PC-3 (cell line): ENCODE data around the gene PLK4. TPM values are rescaled to one million over a fixed set of nuclear protein-coding genes. Genes with fewer than 3 reads are reported as not detected.

ENCODE experiments used
- ATAC-seq: fragments of 200-7000 bp; cut with Tn5 transposase; 2 replicates; pipeline ENCODE4 v1.9.1; 2020; ENCODE audit warnings: mild to moderate bottlenecking, moderate library complexity
- Bru-seq: library from RNA; stranded (reverse); fragments of 400-500 nt; gene quantifications from one replicate; lab custom pipeline; 2021; lab: Mats Ljungman, UMichigan
- BruChase-seq, 2 experiments: library from RNA; stranded (reverse); fragments of 400-500 nt; gene quantifications; one replicate each; lab custom pipeline; 2021; lab: Mats Ljungman, UMichigan
- BruUV-seq: library from RNA; stranded (reverse); fragments of 400-500 nt; replicated peaks from 2 replicates; lab custom pipeline; 2021; lab: Mats Ljungman, UMichigan
- CTCF ChIA-PET: fragments of 300-600 bp; sonication (Branson Sonifier 250); formaldehyde crosslinking; loops from one replicate; lab custom pipeline; 2022; ENCODE audit warnings: antibody characterized with exemption; lab: Charles Lee
- POLR2A ChIA-PET: fragments of 300-600 bp; sonication (Branson Sonifier 250); formaldehyde crosslinking; loops from one replicate; lab custom pipeline; 2022; ENCODE audit warnings: antibody characterized with exemption; ENCODE audit not compliant: unreplicated experiment; lab: Charles Lee
- DNase-seq: peaks from one replicate; pipeline ENCODE4 v3.0.0-alpha.2; 2015
- H2AFZ ChIP-seq: fragments of 300-600 bp; sonication (generic); 2 replicates; pipeline ENCODE4 v1.6.0; 2016; ENCODE audit warnings: antibody characterized with exemption, low read length
- H3F3A ChIP-seq: fragments of 300-600 bp; sonication (generic); one replicate; pipeline ENCODE4 v1.6.0; 2017; ENCODE audit warnings: antibody characterized with exemption, low read length, control low read depth, mild to moderate bottlenecking; ENCODE audit not compliant: unreplicated experiment
- H3K27ac ChIP-seq: fragments of 300-600 bp; sonication (generic); 2 replicates; pipeline ENCODE4 v1.5.1; 2016; ENCODE audit warnings: mild to moderate bottlenecking, low read length
- H3K27me3 ChIP-seq: fragments of 300-600 bp; sonication (generic); 2 replicates; pipeline ENCODE4 v1.6.1; 2016; ENCODE audit warnings: low read length, mixed read lengths
- H3K36me3 ChIP-seq: fragments of 300-600 bp; sonication (generic); 2 replicates; pipeline ENCODE4 v1.6.1; 2016; ENCODE audit warnings: low read depth, mixed run types, low read length, mixed read lengths
- H3K4me1 ChIP-seq: fragments of 300-600 bp; sonication (generic); 2 replicates; pipeline ENCODE4 v1.5.1; 2016; ENCODE audit warnings: low read length; ENCODE audit not compliant: insufficient read depth
- H3K4me2 ChIP-seq: fragments of 300-600 bp; sonication (generic); 2 replicates; pipeline ENCODE4 v1.6.0; 2016; ENCODE audit warnings: low read length
- H3K4me3 ChIP-seq: fragments of 300-600 bp; sonication (generic); 2 replicates; pipeline ENCODE4 v1.5.1; 2016; ENCODE audit warnings: mild to moderate bottlenecking, low read length, mixed read lengths
- H3K79me2 ChIP-seq: fragments of 300-600 bp; sonication (generic); 2 replicates; pipeline ENCODE4 v1.6.1; 2017; ENCODE audit warnings: low read length, mixed read lengths
- H3K9ac ChIP-seq: fragments of 300-600 bp; sonication (generic); 2 replicates; pipeline ENCODE4 v1.6.0; 2016; ENCODE audit warnings: mild to moderate bottlenecking, low read length
- H3K9me2 ChIP-seq: fragments of 300-600 bp; sonication (generic); replicated peaks from 2 replicates; pipeline ENCODE4 v1.6.1; 2016; ENCODE audit warnings: mixed run types, low read length, mixed read lengths
- H3K9me3 ChIP-seq: fragments of 300-600 bp; sonication (generic); 2 replicates; pipeline ENCODE4 v1.6.1; 2016; ENCODE audit warnings: low read length, mixed read lengths
- H4K20me1 ChIP-seq: fragments of 300-600 bp; sonication (generic); 2 replicates; pipeline ENCODE4 v1.6.1; 2016; ENCODE audit warnings: low read length, mixed read lengths
- CTCF ChIP-seq: fragments of 300-600 bp; sonication (generic); conservative IDR thresholded peaks from 2 replicates; pipeline ENCODE4 v1.5.1; 2017; ENCODE audit warnings: antibody characterized with exemption, low read depth, mild to moderate bottlenecking, low read length
- EZH2 ChIP-seq: fragments of 300-600 bp; sonication (generic); IDR thresholded peaks from one replicate; pipeline ENCODE4 v1.6.1; 2017; ENCODE audit warnings: antibody characterized with exemption, mild to moderate bottlenecking, low read length; ENCODE audit not compliant: unreplicated experiment
- EZH2phosphoT487 ChIP-seq: fragments of 300-600 bp; sonication (generic); IDR thresholded peaks from 2 replicates; pipeline ENCODE4 v1.6.1; 2018; ENCODE audit warnings: mild to moderate bottlenecking, antibody characterized with exemption, low read length, borderline replicate concordance
- intact Hi-C: fragments of 100-400 bp; cut with micrococcal nuclease; formaldehyde crosslinking; loops from 2 replicates; pipeline ENCODE4 v1.9.0; 2023
- long read RNA-seq: library from polyadenylated mRNA; unstranded; transcript quantifications from one replicate; pipeline ENCODE4 v2.0.0, GENCODE V29; 2021; ENCODE audit not compliant: unreplicated experiment
- total RNA-seq: library from RNA; depleted of rRNA; stranded (reverse); fragments of >200 nt; gene quantifications from 2 replicates; pipeline ENCODE4 v1.2.3, GENCODE V29; 2014; rRNA removed

Gene PLK4
- total RNA-seq (42.5 and 54.5 TPM in 2 replicates), Bru-seq, nascent RNA (percentile 70 among the genes with signal in this experiment), BruChase-seq, experiment 1, labeled RNA remaining after a 6-hour chase (percentile 78 among the genes with signal in this experiment), BruChase-seq, experiment 2, labeled RNA remaining after a 2-hour chase (percentile 53 among the genes with signal in this experiment)
- long read RNA-seq, partial matches to known transcripts, result 2 of 4 reads
- long read RNA-seq, other reads (novel, unspliced or antisense), result 1 of 4 reads

GRCh38 chr4:127880763-127881562 lies at the start of gene PLK4:
Gene PLK4 (plus strand): TSS chr4:127880893. CDS start chr4:127881135, 242 bp downstream.
- Histone ChIP-seq H3K4me1 (peaks cover 28% of the 10 kb centered on the region; the same call in 1 of the 2 replicates), H2AFZ (peak within 1 kb of the TSS; percentile 94), H3F3A (no peaks in the 10 kb centered on the region), H3K9me3 (no peaks in the 10 kb centered on the region), H3K4me2 (peak within 1 kb of the TSS; percentile 91), H3K9ac (peak within 1 kb of the TSS; percentile 96), H3K36me3 (peaks cover 17% of the 10 kb centered on the region), H4K20me1 (0 out of 2 replicates have a peak, but pooled peaks cover 6% of the 10 kb centered on the region), H3K27me3 (no peaks in the 10 kb centered on the region), H3K4me3 (peak within 1 kb of the TSS; percentile 90), H3K79me2 (peaks cover 49% of the 10 kb centered on the region), H3K27ac (peak within 1 kb of the TSS; percentile 80), H3K9me2 (no peaks in the 10 kb centered on the region)
- ChIA-PET POLR2A (interaction anchor here (0.6 kb wide), 2 partner anchors 61 to 86 kb away, joined by 3 to 6 read pairs; no protein-coding TSS in a partner anchor), CTCF (interaction anchor here (1.2 kb wide), 1 partner anchor 84 kb away, joined by 3 read pairs; the partner anchor contains the start of genes ABHD18 and MFSD8)
- TSS peak; percentile 40 for BruUV-seq
- peak; percentile 91 for DNase-seq
- TF ChIP-seq EZH2phosphoT487 (no peak), CTCF (no peak), EZH2 (no peak)
- intact Hi-C loops, result loop anchor here (1.0 to 5.0 kb wide), 4 partner anchors 86 to 181 kb away; partner anchors contain the start of genes ABHD18, HSPA4L, LARP1B and MFSD8
- peak; percentile 79 for ATAC-seq

- POLR2A ChIA-PET, result no interaction called here
Observed at GRCh38 chr4:127832585-127832984, 48.1 kb upstream of the PLK4 start.

More at GRCh38 chr4:127832585-127832984, 48.1 kb upstream of the PLK4 start:
- Histone ChIP-seq H4K20me1 (no peaks in the 10 kb centered on the region), H3K9me2 (no peaks in the 10 kb centered on the region), H3K79me2 (no peaks in the 10 kb centered on the region), H3K4me3 (no peak overlapping the region), H2AFZ (no peak overlapping the region), H3K9me3 (no peaks in the 10 kb centered on the region), H3K4me2 (no peak overlapping the region), H3K36me3 (peaks cover 5% of the 10 kb centered on the region; the same call in 1 of the 2 replicates), H3K9ac (no peak overlapping the region), H3K4me1 (no peaks in the 10 kb centered on the region), H3F3A (no peaks in the 10 kb centered on the region), H3K27ac (no peak overlapping the region), H3K27me3 (no peaks in the 10 kb centered on the region)
- intact Hi-C loops, result no loop called here
- CTCF ChIA-PET, result no interaction called here
- no TSS peak for BruUV-seq
- DNase-seq (no peak), ATAC-seq (no peak)
- TF ChIP-seq EZH2phosphoT487 (no peak), CTCF (no peak), EZH2 (no peak)
